GM12872 (cell line): Measurements from ENCODE around the gene NBPF4.

ENCODE experiments used
- CTCF ChIP-seq: IDR thresholded peaks from 3 replicates; pipeline ENCODE4 v1.5.1; 2011; ENCODE audit warnings: low read depth, mild to moderate bottlenecking, low read length, moderate library complexity; ENCODE audit not compliant: insufficient read depth

The NBPF4 gene

DNA sequence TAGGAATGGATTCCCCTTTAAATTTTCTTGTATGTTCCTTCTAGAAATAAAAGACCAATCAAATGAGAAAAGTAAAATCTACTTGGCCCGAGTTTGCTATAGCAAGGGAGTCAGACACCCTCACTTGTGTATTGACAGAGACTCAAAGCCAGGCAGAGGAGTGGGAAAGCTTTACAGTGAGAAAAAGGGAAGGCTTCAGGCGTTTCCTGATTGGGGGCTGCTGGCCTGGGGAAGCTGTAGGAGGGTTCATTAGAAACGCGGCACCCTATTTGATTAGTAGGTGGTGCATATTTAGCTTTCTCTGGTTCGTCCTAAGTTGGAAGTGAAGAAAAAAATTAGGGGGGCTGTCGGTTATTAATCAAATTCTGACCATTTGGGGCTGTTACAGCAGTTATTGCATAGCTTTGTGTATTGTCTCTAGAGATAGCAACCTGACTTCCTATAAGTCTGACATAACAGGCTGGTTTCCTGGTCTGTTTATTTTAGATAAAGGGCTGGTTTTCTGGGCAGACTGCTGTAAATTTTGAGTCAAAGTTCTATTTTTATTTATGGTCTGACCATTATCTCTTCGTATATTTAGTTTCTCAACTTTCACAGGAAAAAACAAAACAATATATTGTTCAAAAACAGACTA lies 53.8 kb downstream of the NBPF4 start:
- no peak for TF ChIP-seq CTCF

DNA sequence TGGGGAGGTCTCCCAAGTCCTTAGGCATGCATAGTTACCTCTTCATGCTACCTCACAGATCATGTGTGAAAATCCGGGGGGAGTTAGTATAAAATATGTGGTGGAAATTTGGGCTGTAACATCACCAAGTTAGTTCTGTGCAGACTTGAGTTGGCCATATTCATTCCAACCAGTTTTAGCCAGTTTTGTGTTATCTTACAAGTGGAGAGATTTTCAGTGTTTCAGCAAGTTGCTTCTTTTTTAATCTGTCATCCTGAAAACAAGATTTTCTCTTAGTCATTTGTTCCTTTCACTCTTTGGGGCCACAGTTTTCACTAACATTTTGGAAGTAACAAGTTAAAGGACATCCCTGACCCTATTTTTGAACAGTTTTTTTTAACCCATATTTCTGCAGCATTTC lies 55.1 kb downstream of the NBPF4 start:
- no peak for TF ChIP-seq CTCF

- no peak for TF ChIP-seq CTCF
Measured at GRCh38 chr1:108182959-108183700, 60.7 kb downstream of the NBPF4 start.

- TF ChIP-seq CTCF, result no peak
Measured at GRCh38 chr1:108179018-108179417, 64.9 kb downstream of the NBPF4 start.
